Adrenal gland (tissue), 5 donors: Measurements from ENCODE around the gene CAPN8.

ENCODE experiments used
- CTCF ChIP-seq, 6 experiments: fragments of 450-650 bp in 4 of 6; fragments of 200-600 bp in 2 of 6; sonication (generic) in 1 of 6; IDR thresholded peaks; 1 replicate in 5 of 6; 2 replicates in 1 of 6; pipeline versions ENCODE4 v1.5.1 to v1.8.0; 2016 to 2021; ENCODE audit warnings: antibody characterized with exemption in 6 of 6, mild to moderate bottlenecking in 2 of 6, moderate library complexity in 1 of 6
- POLR2A ChIP-seq, 2 donors: fragments of 450-650 bp; IDR thresholded peaks; one replicate each; pipeline ENCODE4 v1.6.1; 2017; ENCODE audit warnings: antibody characterized with exemption in 2 of 2, mild to moderate bottlenecking in 2 of 2, moderate library complexity in 1 of 2
- donor health status: DM: no; HTN: no; CAD: no.

GRCh38 chr1:223539750-223540149, 125.8 kb downstream of the CAPN8 start:
- TF ChIP-seq POLR2A (IDR thresholded peaks at IDR 0.05) = no peak
- no peak for TF ChIP-seq CTCF (IDR thresholded peaks at IDR 0.05)
